H9 (cell line): ENCODE results near the gene CAMTA1. TPM values are rescaled to one million over a fixed set of nuclear protein-coding genes. Genes with fewer than 3 reads are reported as not detected.

Experiments used
- DNase-seq: peaks from one replicate; pipeline ENCODE4 v3.0.0-alpha.2; 2017
- H2AFZ ChIP-seq: one replicate; pipeline ENCODE4 v1.6.1; 2013; ENCODE audit warnings: mild to moderate bottlenecking, low read length, control low read depth, moderate library complexity
- H2AK5ac ChIP-seq: 2 replicates; pipeline ENCODE4 v1.6.1; 2013; ENCODE audit warnings: low read length, control low read depth, mixed read lengths; ENCODE audit not compliant: insufficient read length
- H2BK120ac ChIP-seq: one replicate; pipeline ENCODE4 v1.6.1; 2013; ENCODE audit warnings: low read depth, mild to moderate bottlenecking, low read length, control low read depth, inconsistent platforms; ENCODE audit not compliant: poor library complexity, severe bottlenecking
- H2BK12ac ChIP-seq: 2 replicates; pipeline ENCODE4 v1.6.1; 2013; ENCODE audit warnings: low read length, control low read depth, mixed read lengths, low read depth; ENCODE audit not compliant: insufficient read length
- H2BK15ac ChIP-seq: 2 replicates; pipeline ENCODE4 v1.6.1; 2013; ENCODE audit warnings: low read depth, low read length, control low read depth
- H2BK20ac ChIP-seq: one replicate; pipeline ENCODE4 v1.6.1; 2013; ENCODE audit warnings: low read depth, mild to moderate bottlenecking, low read length, control low read depth, inconsistent platforms; ENCODE audit not compliant: poor library complexity, severe bottlenecking
- H2BK5ac ChIP-seq: 2 replicates; pipeline ENCODE4 v1.6.1; 2013; ENCODE audit warnings: low read length, control low read depth, mixed read lengths; ENCODE audit not compliant: insufficient read length
- H3K14ac ChIP-seq: 2 replicates; pipeline ENCODE4 v1.6.1; 2013; ENCODE audit warnings: low read length, control low read depth; ENCODE audit not compliant: insufficient read depth
- H3K18ac ChIP-seq: 2 replicates; pipeline ENCODE4 v1.6.1; 2013; ENCODE audit warnings: low read depth, mild to moderate bottlenecking, mixed read lengths, low read length, control low read depth; ENCODE audit not compliant: insufficient read length
- H3K23ac ChIP-seq: 2 replicates; pipeline ENCODE4 v1.6.1; 2013; ENCODE audit warnings: low read length, control low read depth, mixed read lengths, low read depth; ENCODE audit not compliant: insufficient read length
- H3K23me2 ChIP-seq: 2 replicates; pipeline ENCODE4 v1.6.1; 2013; ENCODE audit warnings: low read depth, mild to moderate bottlenecking, mixed read lengths, low read length, control low read depth; ENCODE audit not compliant: insufficient read length, poor library complexity, severe bottlenecking
- H3K27ac ChIP-seq: 2 replicates; pipeline ENCODE4 v1.5.1; 2013; ENCODE audit warnings: low read length, control low read depth, mixed read lengths, low read depth; ENCODE audit not compliant: insufficient read length
- H3K27me3 ChIP-seq: 2 replicates; pipeline ENCODE4 v1.6.1; 2013; ENCODE audit warnings: low read length, control low read depth, inconsistent platforms; ENCODE audit not compliant: insufficient read depth
- H3K4ac ChIP-seq: 2 replicates; pipeline ENCODE4 v1.6.1; 2013; ENCODE audit warnings: low read depth, mild to moderate bottlenecking, control low read depth, inconsistent platforms, low read length, moderate library complexity
- H3K4me1 ChIP-seq: 2 replicates; pipeline ENCODE4 v1.6.1; 2013; ENCODE audit warnings: low read length, control low read depth, inconsistent platforms; ENCODE audit not compliant: insufficient read depth
- H3K4me2 ChIP-seq: 2 replicates; pipeline ENCODE4 v1.6.1; 2013; ENCODE audit warnings: low read length, control low read depth, mixed read lengths; ENCODE audit not compliant: insufficient read length, insufficient read depth
- H3K56ac ChIP-seq: 2 replicates; pipeline ENCODE4 v1.6.1; 2013; ENCODE audit warnings: low read depth, mild to moderate bottlenecking, mixed read lengths, low read length, control low read depth; ENCODE audit not compliant: insufficient read length
- H3K79me1 ChIP-seq: 2 replicates; pipeline ENCODE4 v1.6.1; 2013; ENCODE audit warnings: low read depth, mild to moderate bottlenecking, moderate library complexity, low read length, control low read depth, inconsistent platforms; ENCODE audit not compliant: insufficient read depth, poor library complexity, severe bottlenecking
- H3K79me2 ChIP-seq: 2 replicates; pipeline ENCODE4 v1.6.1; 2013; ENCODE audit warnings: low read length, control low read depth, inconsistent platforms; ENCODE audit not compliant: insufficient read depth
- H3K9ac ChIP-seq: 2 replicates; pipeline ENCODE4 v1.6.1; 2013; ENCODE audit warnings: low read length, control low read depth, mixed read lengths; ENCODE audit not compliant: insufficient read length; ENCODE audit errors: extremely low read depth
- H3K9me3 ChIP-seq: one replicate; pipeline ENCODE4 v1.6.1; 2013; ENCODE audit warnings: low read depth, low read length, inconsistent platforms; ENCODE audit not compliant: control insufficient read depth
- H3T11ph ChIP-seq: one replicate; pipeline ENCODE4 v1.6.1; 2013; ENCODE audit warnings: mild to moderate bottlenecking, low read length, control low read depth, inconsistent platforms
- H4K20me1 ChIP-seq: one replicate; pipeline ENCODE4 v1.6.1; 2013; ENCODE audit not compliant: control insufficient read depth, insufficient read length, insufficient read depth
- H4K5ac ChIP-seq: 2 replicates; pipeline ENCODE4 v1.6.1; 2013; ENCODE audit warnings: low read depth, mild to moderate bottlenecking, mixed read lengths, low read length, control low read depth; ENCODE audit not compliant: insufficient read length
- H4K8ac ChIP-seq: replicated peaks from 2 replicates; pipeline ENCODE4 v1.6.1; 2013; ENCODE audit warnings: low read length, control low read depth, mixed read lengths, low read depth; ENCODE audit not compliant: insufficient read length
- H4K91ac ChIP-seq: 2 replicates; pipeline ENCODE4 v1.6.1; 2013; ENCODE audit warnings: low read depth, mild to moderate bottlenecking, moderate library complexity, mixed read lengths, low read length, control low read depth; ENCODE audit not compliant: insufficient read length
- H3K27ac Mint-ChIP-seq, 3 experiments: 2 replicates in 2 of 3; 3 replicates in 1 of 3; pipeline ENCODE4 v1.8.0; 2020 to 2021; ENCODE audit warnings: mixed read lengths in 3 of 3, mild to moderate bottlenecking in 1 of 3, moderate library complexity in 1 of 3
- H3K27me3 Mint-ChIP-seq: 2 replicates; pipeline ENCODE4 v1.8.0; 2021; ENCODE audit warnings: low read depth, mild to moderate bottlenecking, moderate library complexity, mixed read lengths
- H3K36me3 Mint-ChIP-seq, 3 experiments: 2 replicates in 2 of 3; 3 replicates in 1 of 3; pipeline ENCODE4 v1.8.0; 2020 to 2021; ENCODE audit warnings: low read depth in 3 of 3, mixed read lengths in 3 of 3; ENCODE audit not compliant: insufficient read depth in 1 of 3
- H3K4me1 Mint-ChIP-seq, 2 experiments: 2 replicates each; pipeline ENCODE4 v1.8.0; 2020; ENCODE audit warnings: mixed read lengths in 2 of 2
- H3K4me3 Mint-ChIP-seq, 2 experiments: 2 replicates in 1 of 2; 3 replicates in 1 of 2; pipeline ENCODE4 v1.8.0; 2020 to 2021; ENCODE audit warnings: mild to moderate bottlenecking in 2 of 2, mixed read lengths in 2 of 2, moderate library complexity in 1 of 2
- H3K9me3 Mint-ChIP-seq, 2 experiments: 2 replicates in 1 of 2; 3 replicates in 1 of 2; pipeline ENCODE4 v1.8.0; 2020; ENCODE audit warnings: mild to moderate bottlenecking in 2 of 2, mixed read lengths in 2 of 2, moderate library complexity in 1 of 2
- CTCF ChIP-seq: fragments of 200-600 bp; sonication (generic); conservative IDR thresholded peaks from 3 replicates; pipeline ENCODE4 v1.8.0; 2021; ENCODE audit warnings: antibody characterized with exemption, mild to moderate bottlenecking
- WGBS: extraction: QIAGEN DNeasy Blood & Tissue Kit; methylation state at CpG from one replicate; pipeline ENCODE4 v1.1.7; 2013; ENCODE audit warnings: missing lambda C conversion rate, low lambda C conversion rate, mixed read lengths; ENCODE audit not compliant: insufficient read length; ENCODE audit errors: extremely low coverage; 5-methylcytosine and 5-hydroxymethylcytosine counted together
- total RNA-seq: library from RNA; stranded (reverse); gene quantifications from 2 replicates; pipeline ENCODE4 v1.2.1, GENCODE V29; 2021

CAMTA1 gene
- total RNA-seq, 1 experiment from 2014 or later = 115 TPM

- Histone ChIP-seq H3K4me2 (peak overlapping the region; percentile 10), H3K27ac (no peak overlapping the region), H3K79me1 (no peaks in the 10 kb centered on the region), H3K23me2 (peaks cover 4% of the 10 kb centered on the region), H4K20me1 (no peaks in the 10 kb centered on the region), H2AFZ (no peak overlapping the region), H2BK15ac (no peak overlapping the region), H2BK12ac (no peak overlapping the region), H3K4me1 (no peaks in the 10 kb centered on the region), H2BK20ac (no peak overlapping the region), H4K5ac (no peak overlapping the region), H3K27me3 (no peaks in the 10 kb centered on the region; the same call in 1 of the 2 replicates), H3T11ph (no peak overlapping the region), H3K9ac (no peak overlapping the region), H3K23ac (no peak overlapping the region), H3K9me3 (peaks cover 4% of the 10 kb centered on the region), H3K18ac (no peak overlapping the region), H4K91ac (no peak overlapping the region), H2BK120ac (no peak overlapping the region), H3K56ac (no peak overlapping the region), H3K4ac (no peak overlapping the region), H2BK5ac (no peak overlapping the region), H4K8ac (no peak overlapping the region), H3K79me2 (no peaks in the 10 kb centered on the region), H3K14ac (no peak overlapping the region), H2AK5ac (no peak overlapping the region)
- WGBS = no CpG with 5 or more reads among the region's 7 CpGs
- H3K9me3 Mint-ChIP-seq = peaks cover 22 to 24% of the 10 kb centered on the region in 2 experiments
- no peak overlapping the region for H3K27ac Mint-ChIP-seq
- peak overlapping the region; percentile 29 to 61; a peak in 4 of 5 replicates for H3K4me3 Mint-ChIP-seq
- peaks cover 50 to 63% (median 56%) of the 10 kb centered on the region in 3 experiments for H3K36me3 Mint-ChIP-seq
- peaks cover 12% of the 10 kb centered on the region for H3K27me3 Mint-ChIP-seq
- TF ChIP-seq CTCF = peak; percentile 37; the same call in 2 of the 3 replicates
- peaks cover 6 to 7% of the 10 kb centered on the region in 2 experiments for H3K4me1 Mint-ChIP-seq
- DNase-seq = no peak
Measured at GRCh38 chr1:7785108-7785507, 999.9 kb downstream of the CAMTA1 start.
